HUDEP-2 (cell line): ENCODE measurements around the gene PKN1.

ENCODE experiments used
- DNase-seq, 76 experiments: peaks; one replicate each; lab custom pipeline; 2025; ENCODE audit not compliant: unreplicated experiment in 76 of 76; lab: John Stamatoyannopoulos, UW

Gene PKN1

DNA sequence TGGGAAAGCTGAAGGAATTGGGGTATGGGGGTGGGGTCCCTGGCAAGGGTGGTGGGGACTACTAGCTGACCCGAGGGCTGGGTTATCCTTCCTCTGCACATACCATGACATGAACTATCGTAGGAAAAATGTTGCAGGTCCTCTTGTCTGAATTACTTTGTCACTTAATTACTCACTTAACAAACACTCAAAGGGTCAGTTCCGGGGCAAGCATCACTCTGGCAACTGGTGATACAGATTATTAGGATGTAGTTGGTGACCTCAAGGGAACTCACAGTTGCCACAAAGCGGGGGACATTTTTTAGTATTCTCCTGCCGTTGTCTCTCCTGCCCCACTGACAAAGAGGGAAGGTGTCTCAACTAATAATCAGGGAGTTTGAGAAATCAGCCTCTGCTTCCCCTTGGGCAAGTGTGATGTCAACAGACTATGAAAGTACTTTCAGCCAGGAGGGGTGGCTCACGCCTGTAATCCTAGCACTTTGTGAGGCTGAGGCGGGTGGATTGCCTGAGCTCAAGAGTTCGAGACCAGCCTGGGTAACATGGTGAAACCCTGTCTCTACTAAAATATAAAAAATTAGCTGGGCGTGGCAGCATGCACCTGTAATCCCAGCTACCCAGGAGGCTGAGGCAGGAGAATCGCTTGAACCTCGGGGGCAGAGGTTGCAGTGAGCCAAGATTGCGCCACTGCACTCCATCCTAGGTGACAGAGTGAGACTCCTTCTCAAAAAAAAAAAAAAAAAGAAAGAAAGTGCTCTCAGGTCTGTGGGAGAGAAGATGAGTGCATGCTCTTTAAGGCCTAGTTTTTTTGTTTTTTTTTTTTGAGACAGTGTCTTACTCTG, 74.8 kb downstream of the PKN1 start:
- no peak for DNase-seq

DNA sequence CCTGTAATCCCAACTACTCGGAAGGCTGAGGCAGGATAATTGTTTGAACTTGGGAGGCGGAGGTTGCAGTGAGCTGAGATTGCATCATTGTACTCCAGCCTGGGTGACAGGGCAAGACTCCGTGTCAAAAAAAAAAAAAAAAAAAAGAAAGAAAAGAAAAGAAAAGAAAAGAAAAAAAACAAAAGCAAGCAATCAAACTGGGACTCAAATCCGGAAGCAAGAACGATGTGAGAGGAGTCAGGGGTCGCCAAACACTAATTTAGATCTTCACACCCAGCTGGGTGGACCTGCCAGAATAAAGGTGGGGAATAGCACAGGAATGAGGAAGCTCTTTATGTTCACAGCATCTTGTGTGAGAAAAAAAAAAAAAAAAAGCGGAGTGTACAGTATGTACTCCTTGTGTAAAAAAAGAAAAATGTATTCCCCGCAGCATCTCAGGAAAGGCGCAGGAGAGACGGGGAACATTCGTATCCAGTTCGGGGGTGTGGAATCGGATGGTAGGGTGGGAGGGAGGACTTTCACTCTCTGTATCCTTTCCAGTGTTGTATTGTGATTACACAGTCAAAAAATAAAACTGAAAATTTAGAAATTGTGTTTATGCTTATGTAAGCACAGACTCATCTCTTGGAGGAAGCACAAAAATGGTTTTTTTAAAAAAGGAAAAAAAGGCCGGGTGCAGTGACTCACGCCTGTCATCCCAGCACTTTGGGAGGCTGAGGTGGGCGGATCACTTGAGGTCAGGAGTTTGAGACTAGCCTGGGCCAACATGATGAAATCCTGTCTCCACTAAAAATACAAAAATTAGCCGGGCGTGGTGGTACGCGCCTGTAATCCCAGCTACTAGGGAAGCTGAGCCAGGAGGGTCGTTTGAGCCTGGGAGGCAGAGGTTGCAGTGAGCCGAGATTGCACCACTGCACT, 77.5 kb downstream of the PKN1 start:
- DNase-seq: no peak

DNA sequence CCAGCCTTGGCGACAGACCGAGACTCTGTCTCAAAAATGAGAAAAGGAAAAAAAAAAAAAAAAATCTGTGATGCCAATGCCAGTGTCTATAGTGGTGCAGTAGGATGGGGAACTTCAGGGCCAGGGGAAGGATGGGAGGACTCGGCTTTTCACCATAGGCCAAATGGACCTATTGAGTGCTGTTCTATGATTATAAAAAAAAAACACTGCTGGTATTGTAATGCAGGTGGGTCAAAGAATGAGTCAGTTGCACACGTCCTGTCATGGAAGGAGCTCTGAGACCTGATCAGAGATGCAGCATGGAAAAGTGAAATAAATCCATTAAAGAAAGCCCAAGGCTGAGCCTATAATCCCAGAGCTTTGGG, 78.1 kb downstream of the PKN1 start:
- no peak for DNase-seq

DNA sequence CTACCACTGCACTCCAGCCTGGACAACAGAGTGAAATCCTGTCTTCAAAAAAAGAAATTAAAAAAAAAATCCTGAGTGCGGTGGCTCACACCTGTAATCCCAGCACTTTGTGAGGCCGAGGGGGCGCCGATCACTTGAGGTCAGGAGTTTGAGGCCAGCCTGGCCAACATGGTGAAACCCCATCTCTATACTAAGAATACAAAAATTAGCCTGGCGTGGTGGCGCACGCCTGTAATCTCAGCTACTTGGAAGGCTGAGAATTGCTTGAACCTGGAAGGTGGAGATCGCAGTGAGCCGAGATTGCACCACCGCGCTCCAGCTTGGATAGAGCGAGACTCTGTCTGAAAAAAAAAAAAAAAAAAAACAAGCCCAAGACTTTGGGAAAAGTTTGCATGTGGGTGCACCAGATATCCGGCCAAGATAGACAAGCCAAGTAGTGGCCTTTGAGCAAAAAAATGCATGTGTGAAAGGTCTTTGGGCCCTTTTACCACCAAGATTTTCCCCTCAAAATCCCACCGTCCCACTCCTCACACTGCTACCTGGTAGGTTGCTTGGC, 79.4 kb downstream of the PKN1 start:
- DNase-seq: no peak

DNA sequence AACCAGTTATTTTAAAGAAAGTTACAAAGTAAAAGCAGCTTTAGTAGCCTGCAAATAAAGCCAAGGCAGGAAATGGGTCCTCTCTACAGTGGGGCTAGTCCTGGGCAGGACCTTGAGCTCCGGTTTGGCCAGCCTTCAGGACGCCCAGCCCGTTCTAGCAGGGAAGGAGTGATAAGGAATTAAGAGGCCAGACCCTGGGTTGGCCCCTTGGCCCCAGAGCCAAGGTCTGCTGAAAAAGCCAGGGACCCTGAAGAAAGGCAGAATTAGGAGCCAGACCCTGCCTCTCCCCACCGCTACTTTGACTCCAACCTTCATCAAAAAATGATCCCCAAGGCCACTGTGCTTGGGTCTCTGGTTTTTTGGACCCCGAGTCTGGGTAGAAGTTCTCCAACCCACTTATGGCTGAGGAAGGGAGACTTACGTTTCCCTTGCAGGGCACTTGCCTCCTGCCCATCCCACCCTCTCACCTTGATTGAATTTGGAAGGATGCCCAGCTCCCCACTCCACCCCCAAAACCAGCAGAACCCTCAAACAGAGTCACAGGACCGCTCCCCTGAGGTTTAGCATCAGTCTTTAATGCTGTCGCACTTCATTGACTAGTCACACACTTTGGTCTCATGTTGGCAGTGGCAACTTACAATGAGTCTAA, 81.2 kb downstream of the PKN1 start:
- DNase-seq: peak in 13 of 76 experiments; percentile 15 to 57 (median 29)

DNA sequence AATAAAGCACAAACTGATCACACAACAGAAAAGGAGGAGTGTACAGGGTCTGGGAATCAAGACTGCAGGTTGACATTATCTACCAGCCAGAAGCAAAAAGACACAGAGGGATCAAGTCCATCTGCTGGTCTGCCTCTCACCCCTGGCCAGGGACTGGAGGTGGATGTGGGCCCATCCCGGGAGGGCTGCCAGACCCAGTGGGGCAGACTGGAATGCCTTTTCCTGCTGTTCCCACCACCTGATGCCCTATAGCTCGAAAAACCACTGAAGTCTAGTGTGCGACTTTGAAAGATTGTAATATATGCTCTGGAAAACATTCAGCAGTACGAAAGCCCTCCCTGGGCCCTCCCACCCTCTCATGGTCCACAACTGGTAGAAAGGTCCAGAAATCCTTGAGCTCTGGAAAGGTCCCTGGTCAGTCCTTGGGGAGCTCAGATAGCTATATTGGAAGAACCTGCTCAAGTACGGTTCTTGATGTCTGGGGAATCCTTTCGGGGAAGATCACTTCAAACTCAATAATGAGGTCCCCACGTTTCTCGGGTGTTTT, 82.5 kb downstream of the PKN1 start:
- no peak for DNase-seq

DNA sequence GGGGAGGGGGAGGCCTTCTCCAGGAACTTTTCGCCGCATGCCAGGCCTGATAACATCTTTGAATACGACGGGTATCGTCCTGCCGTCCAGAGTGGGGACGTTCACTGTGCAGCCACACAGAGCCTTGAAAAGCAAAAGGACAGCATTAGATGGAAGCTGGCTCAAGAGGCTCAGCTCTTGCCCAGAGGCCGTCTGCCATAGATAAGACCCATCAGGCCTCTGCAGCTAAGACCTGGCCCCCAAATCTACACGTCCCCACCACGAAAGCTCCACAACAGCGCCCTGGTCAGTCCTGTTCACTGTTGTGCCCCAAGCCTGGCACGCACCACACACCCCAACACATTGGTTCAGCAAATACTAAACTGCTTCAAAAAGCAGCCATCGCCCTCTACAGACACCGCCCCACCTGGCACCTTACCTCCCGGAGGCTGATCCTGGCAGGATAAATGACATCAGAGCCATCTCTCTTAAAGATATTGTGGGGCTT, 83.0 kb downstream of the PKN1 start:
- DNase-seq: peak in 1 of 76 experiments; percentile 24

DNA sequence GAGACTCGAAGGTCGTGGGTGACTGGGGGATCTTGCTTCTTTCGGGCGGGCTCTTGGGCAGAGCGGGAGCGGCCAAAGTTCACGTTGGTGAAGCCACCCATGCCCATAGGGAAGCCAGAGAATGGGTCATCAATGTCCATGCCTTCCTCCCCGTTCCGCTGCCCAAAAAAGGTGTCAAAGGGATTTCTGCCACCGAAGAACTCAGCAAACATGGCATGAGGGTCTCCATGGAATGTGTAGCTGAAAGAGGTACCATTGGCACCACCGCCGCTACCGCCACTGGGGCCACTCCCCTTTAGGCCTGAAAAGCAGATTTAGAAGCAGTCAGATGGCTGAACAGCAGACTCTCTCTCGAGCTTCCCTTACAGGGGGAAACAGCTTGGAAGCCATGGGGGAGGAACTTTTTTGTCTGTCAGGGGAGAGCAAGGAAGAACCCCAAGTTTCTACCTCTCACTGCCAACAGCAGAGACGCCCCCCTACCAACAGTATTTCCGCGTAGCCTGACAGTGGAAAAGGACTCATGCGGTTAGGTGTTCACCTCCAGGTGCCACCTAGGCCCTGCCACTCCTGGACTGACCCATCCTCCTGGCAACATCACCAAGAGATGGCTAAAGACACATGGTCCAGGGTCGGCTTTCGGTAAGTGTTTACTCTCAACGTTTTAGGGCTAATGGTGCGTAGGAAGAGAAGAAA, 83.8 kb downstream of the PKN1 start:
- peak in 4 of 76 experiments; percentile 11 to 36 (median 20) for DNase-seq

DNA sequence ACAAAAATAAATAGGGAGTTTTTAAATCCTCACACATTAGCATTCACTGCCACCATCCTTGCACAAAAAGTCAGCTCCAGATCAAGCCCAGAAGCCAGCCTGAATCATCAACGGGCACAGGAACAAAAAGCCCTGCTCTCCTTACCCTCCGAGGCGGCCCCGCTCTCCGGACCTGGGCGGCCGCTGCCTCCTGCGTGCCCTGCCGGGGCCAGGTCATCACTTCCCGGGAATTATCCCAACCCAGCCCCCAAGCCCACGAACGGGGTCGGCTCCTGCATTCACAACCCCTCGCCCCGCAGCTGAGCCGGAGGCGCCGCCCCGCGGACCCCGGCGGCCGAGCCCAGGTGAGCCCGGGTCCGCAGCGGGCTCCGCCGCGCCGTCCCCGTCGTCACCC, 84.3 kb downstream of the PKN1 start:
- DNase-seq: no peak

DNA sequence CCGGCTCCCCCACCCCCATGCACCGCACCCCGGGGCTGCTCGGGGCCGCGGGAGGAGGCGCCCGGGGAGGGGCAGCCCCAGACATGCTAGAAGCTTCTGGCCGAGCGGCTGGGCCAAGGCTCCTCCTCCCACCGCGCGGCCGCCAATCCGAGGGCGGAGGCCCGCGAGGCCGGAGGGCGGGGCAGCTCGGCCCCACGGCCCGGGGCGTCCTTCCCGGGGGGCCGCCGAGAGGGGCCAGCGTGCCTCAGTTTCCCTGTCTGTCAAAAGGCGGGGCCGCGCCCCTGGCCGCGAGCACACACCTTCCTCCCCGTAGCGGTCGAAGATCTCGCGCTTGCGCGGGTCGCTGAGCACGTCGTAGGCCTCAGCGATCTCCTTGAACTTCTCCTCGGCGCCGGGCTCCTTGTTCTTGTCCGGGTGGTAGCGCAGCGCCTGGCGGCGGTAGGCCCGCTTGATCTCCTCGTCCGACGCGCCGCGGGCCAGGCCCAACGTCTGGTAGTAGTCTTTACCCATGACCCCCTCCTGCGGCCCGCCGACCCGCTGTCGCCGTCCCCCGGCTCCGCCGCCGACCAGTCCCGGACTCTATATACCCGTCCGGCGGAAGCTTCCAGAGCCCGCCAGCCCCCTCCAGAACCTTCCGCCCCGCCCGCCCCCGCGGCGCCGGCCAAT, 84.9 kb downstream of the PKN1 start, which contains the start of gene DNAJB1:
DNAJB1 (minus strand) TSS at position 558 of the 666 bp plus-strand sequence; CDS start at position 510, 48 bp downstream.
- peak in 68 of 76 experiments; percentile 20 to 88 (median 74) for DNase-seq

DNA sequence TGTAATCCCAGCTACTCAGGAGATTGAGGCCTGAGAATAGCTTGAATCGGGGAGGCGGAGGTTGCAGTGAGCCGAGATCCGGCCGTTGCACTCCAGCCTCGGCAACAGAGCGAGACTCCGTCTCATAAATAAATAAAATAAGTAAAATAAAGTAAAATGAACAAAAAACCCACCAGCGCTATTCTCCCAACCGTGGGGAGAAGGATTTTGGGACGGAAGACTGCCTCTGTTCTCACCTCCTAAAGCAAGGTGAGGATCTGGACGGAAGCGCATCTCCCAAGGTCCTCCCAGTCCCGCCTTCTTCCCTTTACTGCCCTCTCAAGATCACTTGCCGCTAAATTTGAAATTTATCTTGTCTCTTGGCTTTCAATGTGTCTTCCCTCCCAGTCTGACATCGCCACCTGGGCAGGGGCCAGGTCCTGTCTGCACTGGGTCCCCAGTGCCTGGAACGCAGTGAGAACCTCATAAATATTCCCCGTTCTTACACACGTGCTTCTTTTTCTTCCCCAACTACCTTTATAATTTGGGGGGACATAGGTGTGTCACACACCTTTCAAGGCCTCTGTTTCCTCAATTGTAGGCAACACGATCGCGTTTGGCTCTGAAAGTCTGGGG, 86.2 kb downstream of the PKN1 start:
- no peak for DNase-seq

DNA sequence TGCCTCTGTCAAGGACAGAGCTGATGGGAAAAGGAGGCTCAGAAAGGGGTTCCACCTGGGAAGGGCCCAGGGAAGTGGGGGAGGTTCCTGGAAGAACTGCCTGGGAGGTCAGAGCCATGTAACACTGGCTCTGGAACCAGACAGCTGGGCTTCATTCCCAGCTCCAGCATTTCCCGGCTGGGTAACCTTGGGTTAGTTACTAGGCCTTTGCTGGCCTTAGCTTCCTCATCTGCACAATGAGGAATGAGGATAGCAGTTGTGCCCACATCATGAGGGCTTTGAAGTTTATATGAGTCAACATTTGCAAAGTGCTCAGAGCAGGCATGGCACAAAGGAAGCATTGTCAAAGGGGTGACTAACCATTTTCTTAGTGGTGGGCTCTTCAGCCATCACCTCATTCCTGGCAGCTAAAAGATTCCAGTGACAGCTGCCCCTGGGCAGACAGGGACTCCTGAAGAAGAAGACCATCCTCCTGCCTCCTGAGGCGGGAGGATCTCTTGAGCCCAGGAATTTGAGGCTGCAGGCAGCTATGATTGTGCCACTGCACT, 86.8 kb downstream of the PKN1 start:
- no peak for DNase-seq

DNA sequence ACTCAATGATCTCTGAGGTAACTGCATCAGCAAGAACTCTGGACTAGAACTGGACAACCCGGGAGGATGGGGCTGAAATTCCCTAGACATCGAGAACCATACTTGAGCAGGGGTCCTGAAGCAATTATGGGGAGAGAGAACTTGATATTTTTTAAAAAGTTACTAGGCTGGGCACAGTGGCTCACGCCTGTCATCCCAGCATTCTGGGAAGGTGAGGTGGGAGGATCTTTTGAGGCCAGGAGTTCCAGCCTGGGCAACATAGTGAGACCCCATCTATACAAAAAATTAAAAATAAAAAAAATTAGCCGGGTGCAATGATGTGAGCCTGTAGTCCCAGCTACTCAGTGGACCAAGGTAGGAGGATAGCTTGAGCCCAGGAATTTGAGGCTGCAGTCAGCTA, 87.4 kb downstream of the PKN1 start:
- DNase-seq: no peak
